HCT116 (cell line): ENCODE results near the gene DICER1.

Experiments used
- CTCF ChIP-seq, 3 experiments: fragments of 200-600 bp in 1 of 3; sonication (generic) in 1 of 3; IDR thresholded peaks in 2 of 3; conservative IDR thresholded peaks in 1 of 3; 2 replicates each; pipeline ENCODE4 v1.5.1; 2012 to 2017; ENCODE audit warnings: low read depth in 2 of 3, low read length in 2 of 3, antibody characterized with exemption in 1 of 3, borderline replicate concordance in 1 of 3, control low read depth in 1 of 3, mild to moderate bottlenecking in 1 of 3, mixed read lengths in 1 of 3, mixed run types in 1 of 3, moderate library complexity in 1 of 3; ENCODE audit not compliant: insufficient read depth in 1 of 3
- EGR1 ChIP-seq: IDR thresholded peaks from 2 replicates; pipeline ENCODE4 v1.6.1; 2012; ENCODE audit warnings: low read depth
- EZH2 ChIP-seq: fragments of 200-600 bp; sonication (generic); IDR thresholded peaks from 2 replicates; pipeline ENCODE4 v1.6.1; 2017; ENCODE audit warnings: antibody characterized with exemption, mixed run types
- EZH2phosphoT487 ChIP-seq: fragments of 200-600 bp; IDR thresholded peaks from 2 replicates; pipeline ENCODE4 v1.6.1; 2018; ENCODE audit warnings: antibody characterized with exemption, borderline replicate concordance
- JUND ChIP-seq: IDR thresholded peaks from 2 replicates; pipeline ENCODE4 v1.6.1; 2012
- POLR2A ChIP-seq: IDR thresholded peaks from 2 replicates; pipeline ENCODE4 v1.7.0; 2011; ENCODE audit warnings: borderline replicate concordance; ENCODE audit not compliant: insufficient read depth, insufficient read length; ENCODE audit errors: extremely low read depth
- POLR2AphosphoS5 ChIP-seq: IDR thresholded peaks from 2 replicates; pipeline ENCODE4 v1.6.1; 2011; ENCODE audit warnings: mild to moderate bottlenecking, low read depth, low read length, moderate library complexity
- RAD21 ChIP-seq: IDR thresholded peaks from 2 replicates; pipeline ENCODE4 v1.6.1; 2012; ENCODE audit warnings: low read depth, mild to moderate bottlenecking
- SRF ChIP-seq: IDR thresholded peaks from 2 replicates; pipeline ENCODE4 v1.6.1; 2012; ENCODE audit warnings: low read depth
- TCF7L2 ChIP-seq: IDR thresholded peaks from 2 replicates; pipeline ENCODE4 v1.7.0; 2011; ENCODE audit warnings: borderline replicate concordance, inconsistent platforms; ENCODE audit not compliant: insufficient read depth, insufficient read length; ENCODE audit errors: extremely low read depth
- TF ChIP-seq, protein P1 (sequence below): IDR thresholded peaks from 2 replicates; pipeline ENCODE4 v1.6.1; 2012
- TF ChIP-seq, protein P2 (sequence below): IDR thresholded peaks from 2 replicates; pipeline ENCODE4 v1.6.1; 2012; ENCODE audit warnings: low read depth

DNA sequence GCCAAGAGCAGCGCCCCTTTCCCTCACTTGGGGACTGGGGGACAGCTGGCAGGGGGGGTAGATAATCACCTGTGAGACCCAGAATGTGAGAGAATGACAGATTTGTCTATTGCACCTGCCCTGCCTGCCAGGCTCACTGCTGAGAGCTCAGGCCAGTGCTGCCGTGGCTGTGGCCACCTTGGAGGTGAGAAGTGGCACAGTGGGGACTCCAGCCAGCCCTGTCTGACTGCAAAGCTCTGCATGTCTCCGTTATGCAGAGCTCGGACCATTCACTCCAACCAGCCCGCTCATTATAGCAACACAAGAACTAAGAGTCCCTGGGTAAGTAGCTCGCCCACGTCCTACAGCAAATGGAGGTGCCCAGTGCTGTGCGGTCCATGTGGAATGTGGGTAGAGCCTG is 88.8 kb downstream of the DICER1 start:
- TF ChIP-seq CTCF (IDR thresholded peaks at IDR 0.05 in 2 of 3, conservative IDR thresholded peaks at IDR 0.05 in 1 of 3; ENCODE audit: borderline replicate concordance in 1 of 3, insufficient read depth in 1 of 3, low read depth in 2 of 3, low read length in 2 of 3), result no peak
- no peak for TF ChIP-seq POLR2AphosphoS5
- no peak for TF ChIP-seq EZH2
- TF ChIP-seq POLR2A, result no peak
- no peak for TF ChIP-seq EGR1
- no peak for TF ChIP-seq EZH2phosphoT487
- TF ChIP-seq RAD21, result no peak
- no peak for TF ChIP-seq JUND
- TF ChIP-seq, protein P1, sequence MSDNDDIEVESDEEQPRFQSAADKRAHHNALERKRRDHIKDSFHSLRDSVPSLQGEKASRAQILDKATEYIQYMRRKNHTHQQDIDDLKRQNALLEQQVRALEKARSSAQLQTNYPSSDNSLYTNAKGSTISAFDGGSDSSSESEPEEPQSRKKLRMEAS, result no peak
- no peak for TF ChIP-seq SRF
- TF ChIP-seq, protein P2, sequence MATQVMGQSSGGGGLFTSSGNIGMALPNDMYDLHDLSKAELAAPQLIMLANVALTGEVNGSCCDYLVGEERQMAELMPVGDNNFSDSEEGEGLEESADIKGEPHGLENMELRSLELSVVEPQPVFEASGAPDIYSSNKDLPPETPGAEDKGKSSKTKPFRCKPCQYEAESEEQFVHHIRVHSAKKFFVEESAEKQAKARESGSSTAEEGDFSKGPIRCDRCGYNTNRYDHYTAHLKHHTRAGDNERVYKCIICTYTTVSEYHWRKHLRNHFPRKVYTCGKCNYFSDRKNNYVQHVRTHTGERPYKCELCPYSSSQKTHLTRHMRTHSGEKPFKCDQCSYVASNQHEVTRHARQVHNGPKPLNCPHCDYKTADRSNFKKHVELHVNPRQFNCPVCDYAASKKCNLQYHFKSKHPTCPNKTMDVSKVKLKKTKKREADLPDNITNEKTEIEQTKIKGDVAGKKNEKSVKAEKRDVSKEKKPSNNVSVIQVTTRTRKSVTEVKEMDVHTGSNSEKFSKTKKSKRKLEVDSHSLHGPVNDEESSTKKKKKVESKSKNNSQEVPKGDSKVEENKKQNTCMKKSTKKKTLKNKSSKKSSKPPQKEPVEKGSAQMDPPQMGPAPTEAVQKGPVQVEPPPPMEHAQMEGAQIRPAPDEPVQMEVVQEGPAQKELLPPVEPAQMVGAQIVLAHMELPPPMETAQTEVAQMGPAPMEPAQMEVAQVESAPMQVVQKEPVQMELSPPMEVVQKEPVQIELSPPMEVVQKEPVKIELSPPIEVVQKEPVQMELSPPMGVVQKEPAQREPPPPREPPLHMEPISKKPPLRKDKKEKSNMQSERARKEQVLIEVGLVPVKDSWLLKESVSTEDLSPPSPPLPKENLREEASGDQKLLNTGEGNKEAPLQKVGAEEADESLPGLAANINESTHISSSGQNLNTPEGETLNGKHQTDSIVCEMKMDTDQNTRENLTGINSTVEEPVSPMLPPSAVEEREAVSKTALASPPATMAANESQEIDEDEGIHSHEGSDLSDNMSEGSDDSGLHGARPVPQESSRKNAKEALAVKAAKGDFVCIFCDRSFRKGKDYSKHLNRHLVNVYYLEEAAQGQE, result no peak
- TF ChIP-seq TCF7L2, result no peak
